ENCODE results near the gene ANKRD66.
"Not testable (repeated sequence)": the region's sequence is repeated elsewhere in the genome, so short reads cannot be mapped to it uniquely, and the experiment has no call there.

Gene ANKRD66

DNA sequence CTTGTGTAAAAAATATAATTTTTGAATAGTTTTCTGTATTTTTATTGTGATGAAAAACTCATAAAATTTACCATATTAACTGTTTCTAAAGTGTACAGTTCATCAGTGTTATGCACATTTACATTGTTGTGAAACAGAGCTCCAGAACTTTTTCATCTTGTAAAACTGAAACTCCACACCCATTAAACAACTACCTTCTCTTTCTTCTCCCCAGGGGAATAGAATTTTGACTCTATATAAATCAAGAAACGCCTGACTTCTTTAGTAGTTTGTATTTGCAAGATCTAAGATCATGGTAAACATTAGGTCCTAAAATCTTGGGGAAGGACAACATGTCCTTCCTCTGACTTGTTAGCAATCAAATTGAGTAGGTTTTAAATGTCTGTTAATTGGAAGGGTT is 9.1 kb downstream of the ANKRD66 start:
- DNase-seq: no peak

DNA sequence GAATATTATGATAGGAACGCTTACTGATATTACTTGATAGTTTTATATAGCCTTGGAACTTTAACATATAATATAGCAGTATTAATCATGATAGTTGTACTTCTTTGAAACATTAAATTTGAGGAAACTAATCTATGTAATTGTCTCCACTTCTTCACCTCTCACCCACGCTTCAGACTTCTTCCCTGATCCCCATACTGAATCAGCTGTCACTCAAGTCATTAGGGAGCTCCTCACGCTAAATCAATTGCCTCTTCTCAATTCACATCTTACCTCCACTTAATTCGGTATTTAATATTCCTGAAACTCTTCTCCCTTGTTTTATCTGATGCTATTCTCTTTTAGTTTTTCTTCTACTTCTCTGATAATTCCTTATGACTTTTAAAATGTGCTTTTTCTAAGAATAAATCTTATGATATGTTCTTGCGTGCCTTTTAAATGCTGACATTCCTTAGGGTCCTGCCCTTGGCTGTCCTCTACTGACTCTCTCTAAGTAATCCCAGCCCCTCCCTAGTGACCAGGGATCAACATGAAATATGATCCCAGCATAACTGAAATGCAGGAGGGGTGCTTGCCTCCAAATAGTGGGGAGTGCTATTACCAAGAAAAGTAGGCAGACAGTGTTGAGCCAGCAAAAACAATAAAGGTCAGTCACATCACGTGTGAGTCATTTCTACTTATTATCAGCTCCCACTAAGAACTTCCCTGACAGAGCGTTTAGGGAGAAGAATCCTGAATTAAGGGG is 9.9 kb downstream of the ANKRD66 start:
- peak; percentile 67 to 90 (median 76) for DNase-seq

DNA sequence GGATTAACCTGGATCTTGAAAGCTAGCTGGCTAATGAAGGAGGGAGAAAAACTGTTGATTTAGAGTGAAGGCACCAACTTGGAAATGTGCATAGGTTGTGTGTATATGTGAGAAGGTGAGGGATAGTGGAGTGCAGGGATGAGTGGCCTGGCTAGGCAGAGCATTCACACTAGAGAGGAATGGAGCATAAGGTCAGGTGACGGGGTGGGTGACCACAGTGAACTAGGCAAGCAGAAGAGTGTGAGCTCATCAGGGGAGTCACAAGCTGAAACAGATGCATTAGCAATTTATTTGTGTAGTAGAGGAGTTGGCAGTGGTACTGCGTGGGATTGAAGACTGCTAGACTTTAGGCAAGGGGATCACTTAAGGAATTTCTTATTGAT is 10.5 kb downstream of the ANKRD66 start:
- DNase-seq: peak; percentile 79 to 94 (median 87)

DNA sequence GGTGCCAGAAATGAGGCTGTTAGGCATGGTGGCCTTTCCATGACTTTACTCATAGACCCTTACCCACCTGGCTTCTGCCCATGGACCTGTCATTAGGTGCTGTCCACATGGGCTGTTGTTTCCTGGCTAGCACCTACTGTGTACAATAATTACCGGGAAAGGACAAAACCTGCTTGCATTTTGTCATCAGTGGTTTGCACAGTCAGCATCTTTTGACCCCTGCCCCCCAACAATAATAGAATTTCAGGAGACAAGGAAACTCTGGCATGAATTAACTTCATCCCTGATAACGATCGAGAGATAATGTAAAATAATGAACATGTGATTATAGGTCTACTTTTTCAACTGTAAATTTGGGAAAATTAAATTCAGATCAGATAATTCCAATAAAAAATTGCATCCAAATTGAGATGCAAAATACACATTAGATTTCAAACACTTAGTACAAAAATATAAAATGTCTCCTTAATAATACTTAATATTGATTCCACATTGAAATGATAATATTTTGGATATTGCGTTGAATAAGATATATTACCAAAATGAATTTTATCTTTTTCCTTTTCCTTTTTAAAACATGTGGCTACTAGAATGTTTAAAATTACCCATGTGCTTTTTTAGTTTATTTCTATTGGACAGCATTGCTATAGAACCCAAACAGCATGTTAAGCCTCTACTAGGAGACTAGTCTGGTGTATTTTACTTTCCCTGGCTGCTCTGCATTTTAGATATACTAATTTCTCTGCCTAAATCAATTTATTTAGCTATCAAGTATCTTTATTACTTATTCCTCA is 12.4 kb downstream of the ANKRD66 start:
- DNase-seq: no peak

GRCh38 chr6:46760925-46761324 is 14.2 kb downstream of the ANKRD66 start:
- peak; percentile 56 to 84 (median 66) for DNase-seq

DNA sequence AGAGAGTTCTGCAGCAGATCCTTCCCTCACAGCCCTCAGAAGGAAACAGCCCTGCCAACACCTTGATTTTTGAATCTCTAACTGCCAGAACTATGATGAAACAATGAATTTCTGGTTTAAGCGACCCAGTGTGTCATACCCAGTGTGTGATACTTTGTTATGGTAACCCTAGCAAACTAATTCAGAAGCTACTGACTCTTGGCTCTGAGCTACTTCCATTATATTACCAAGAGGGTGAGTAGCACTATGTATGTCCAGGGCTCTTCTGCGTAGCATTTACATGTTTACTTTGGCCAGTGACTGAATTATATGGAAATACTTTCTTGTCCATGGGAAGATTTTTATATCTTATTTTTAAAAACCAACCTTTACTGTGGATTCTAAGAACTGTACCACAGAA is 16.7 kb downstream of the ANKRD66 start:
- DNase-seq: peak in 1 of 4 experiments; percentile 44

DNA sequence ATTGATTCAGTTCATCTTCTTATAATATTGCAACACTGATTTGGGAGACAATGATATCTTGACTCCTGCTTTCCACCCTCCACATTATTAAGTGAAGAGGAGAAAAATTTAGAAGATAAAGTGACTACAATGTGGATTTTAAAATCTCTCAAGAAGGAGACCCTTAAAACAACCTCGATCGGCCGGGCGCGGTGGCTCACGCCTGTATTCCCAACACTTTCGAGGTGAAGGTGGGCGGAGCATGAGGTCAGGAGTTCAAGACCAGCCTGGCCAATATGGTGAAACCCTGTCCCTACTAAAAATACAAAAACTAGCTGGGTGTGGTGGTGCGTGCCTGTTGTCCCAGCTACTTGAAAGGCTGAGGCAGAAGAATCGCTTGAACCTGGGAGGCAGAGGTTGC is 17.5 kb downstream of the ANKRD66 start:
- not testable (repeated sequence) for DNase-seq

DNA sequence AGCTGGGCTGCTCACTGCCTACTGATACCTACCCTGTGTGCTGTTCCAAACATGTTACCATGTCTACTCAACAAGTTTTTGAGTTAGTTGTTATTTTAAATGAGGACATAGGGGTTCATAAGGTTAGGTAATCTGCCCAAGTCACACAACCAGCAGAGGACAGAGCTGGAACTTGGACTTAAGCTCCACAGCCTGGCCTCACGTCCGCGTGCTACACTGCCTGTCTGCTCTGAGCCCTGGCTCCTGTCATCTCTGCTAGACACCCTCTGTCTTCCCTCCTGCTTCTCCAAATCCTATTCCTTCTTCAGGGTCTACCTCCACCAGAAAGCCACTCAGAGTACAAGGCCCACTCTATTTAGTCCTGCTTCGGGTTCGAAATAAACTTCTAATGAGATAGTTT is 18.2 kb downstream of the ANKRD66 start:
- DNase-seq: no peak

DNA sequence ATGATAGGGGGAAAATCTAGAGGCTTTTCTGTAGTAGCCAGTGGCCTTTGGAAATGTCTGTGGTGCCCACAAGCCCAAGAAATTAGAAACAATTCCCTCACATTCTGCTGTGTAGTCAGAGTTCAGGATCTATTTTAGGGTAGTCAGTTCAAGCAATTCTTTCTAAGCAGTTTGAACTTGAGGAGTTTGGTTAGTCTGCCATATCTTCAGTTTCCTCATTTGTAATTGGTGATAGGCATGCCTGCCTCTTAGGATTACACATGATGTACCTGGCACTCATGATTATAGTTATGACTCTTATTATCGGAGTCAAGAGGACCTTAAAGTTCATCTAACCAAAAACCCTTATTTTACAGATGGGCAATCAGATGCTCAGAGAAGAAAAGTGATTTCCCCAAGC is 25.3 kb downstream of the ANKRD66 start:
- DNase-seq: peak; percentile 55 to 84 (median 72)

DNA sequence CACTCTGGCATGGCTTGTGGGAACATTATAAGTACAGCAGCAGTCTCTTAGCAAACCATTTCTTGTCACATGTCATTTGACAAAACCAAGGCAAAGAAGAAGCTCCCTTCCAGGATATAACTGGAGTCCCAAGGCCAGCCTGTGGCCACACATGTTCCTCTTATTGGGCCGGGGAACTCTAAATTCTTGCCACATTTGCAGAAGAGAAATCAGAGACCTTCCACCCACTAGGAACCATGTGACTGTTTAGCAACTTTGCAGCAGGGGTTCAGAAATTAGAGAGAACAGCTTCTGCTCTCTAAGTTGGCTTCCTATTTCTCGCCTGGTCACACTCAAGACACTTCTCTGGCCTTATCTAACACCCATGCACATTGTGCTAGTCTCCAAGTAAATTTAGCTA is 26.0 kb downstream of the ANKRD66 start:
- DNase-seq: peak; percentile 93 to 99 (median 96)

DNA sequence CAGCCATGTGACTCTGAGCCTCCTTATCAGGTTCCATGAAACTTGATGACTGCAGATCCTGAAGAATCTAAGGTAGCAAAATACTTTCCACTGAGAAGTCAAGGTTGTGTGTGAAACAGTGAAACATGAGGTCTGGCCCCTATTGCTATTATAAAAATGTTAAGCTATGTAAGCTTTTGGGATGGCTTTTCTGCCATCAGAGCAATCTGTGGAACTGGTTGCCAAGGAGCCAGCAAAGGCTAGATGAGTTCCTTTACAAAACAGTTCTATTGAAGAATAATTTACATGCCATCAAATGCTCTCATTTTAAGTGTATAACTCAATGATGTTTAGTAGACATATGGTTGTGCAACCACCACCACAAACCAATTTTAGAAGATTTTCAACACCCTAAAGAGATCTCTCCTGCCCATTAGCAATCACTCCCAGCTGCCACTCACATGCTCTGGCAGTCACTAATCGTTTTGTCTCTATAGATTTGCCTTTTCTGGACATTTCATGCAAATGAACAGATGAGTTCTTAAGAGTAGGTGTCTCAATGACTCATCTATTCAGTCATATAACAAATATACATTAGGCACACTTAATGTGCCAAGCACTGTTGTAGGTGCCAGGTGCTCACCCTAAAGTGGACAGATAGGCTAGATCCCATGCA is 26.6 kb downstream of the ANKRD66 start:
- peak; percentile 70 to 89 (median 78) for DNase-seq

GRCh38 chr6:46774736-46775135 is 28.0 kb downstream of the ANKRD66 start:
- not testable (repeated sequence) for DNase-seq

- DNase-seq: no peak
Observed at GRCh38 chr6:46776070-46776712, 29.5 kb downstream of the ANKRD66 start.

DNA sequence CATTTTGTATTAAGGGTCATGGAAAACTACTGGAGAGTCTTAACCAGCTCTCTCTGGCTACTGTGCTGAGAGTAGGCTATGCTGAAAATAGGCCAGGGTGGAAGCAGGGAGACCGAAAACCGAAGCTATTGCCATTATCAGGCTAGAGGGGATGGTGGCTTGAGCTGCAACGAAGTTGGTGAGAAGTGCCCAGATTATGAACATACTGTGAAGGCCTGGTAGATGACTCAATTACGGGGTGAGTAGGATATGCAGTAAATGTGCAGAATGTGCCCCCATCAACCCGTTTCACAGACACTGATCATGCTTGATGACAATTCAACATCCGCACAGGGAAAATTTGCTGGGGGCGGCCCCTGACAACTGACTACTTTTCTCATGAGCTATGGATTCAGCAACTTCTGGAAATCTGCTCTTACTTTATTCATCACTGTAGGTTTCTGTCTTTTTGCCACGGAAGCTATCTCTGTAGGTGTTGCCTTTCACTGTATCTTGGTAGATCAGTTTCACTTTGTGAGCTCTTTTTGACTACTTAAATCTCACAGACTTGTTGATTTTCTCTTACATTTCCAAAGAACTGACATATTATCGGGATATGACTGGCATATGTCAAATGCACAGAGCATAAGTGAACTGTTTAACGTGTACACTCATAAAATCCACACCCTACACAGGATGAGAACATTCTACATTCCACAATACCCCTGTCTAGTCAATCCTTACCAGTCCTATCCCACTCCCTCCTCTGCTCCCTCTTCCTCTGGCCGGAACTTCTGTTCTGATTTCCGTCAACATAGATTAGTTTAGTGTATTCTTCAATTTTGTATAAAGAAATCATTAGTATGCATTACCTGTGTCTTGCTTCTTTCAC is 31.0 kb downstream of the ANKRD66 start:
- DNase-seq: no peak

- DNase-seq: peak; percentile 85 to 95 (median 90)
Observed at GRCh38 chr6:46781478-46782378, 35.0 kb downstream of the ANKRD66 start.

GRCh38 chr6:46784535-46784934 is 37.8 kb downstream of the ANKRD66 start:
- DNase-seq: peak in 1 of 4 experiments; percentile 37

- DNase-seq: no peak
Observed at GRCh38 chr6:46787871-46788540, 41.3 kb downstream of the ANKRD66 start.

DNA sequence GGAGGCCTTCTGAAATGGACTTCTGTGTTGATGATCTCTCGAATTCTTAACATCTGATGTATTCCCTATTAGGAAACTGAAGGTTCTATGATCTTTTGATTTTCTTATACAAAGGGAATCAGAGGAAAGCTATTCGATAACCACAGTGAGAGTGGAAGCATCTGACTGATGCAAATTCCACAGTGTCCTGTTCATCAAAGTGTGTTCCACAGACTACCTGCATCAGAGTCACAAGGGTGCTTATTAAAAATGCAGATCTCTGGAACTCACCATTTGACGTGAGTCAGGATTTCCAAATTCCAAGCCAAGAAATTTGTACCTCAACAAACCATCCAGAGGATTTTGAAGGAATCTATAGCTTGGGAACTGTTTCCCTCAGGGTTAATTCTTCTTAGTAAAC is 42.1 kb downstream of the ANKRD66 start:
- DNase-seq: no peak

- no peak for DNase-seq
Observed at GRCh38 chr6:46789434-46790354, 43.0 kb downstream of the ANKRD66 start.

Measured in suppressor macrophage (primary cell).